ENCODE measurements around the gene MKRN2.
"Not testable (repeated sequence)": the region's sequence is repeated elsewhere in the genome, so short reads cannot be mapped to it uniquely, and the experiment has no call there.

The MKRN2 gene

GRCh38 chr3:12556690-12557472 lies at the start of gene MKRN2:
Gene MKRN2, plus strand, starts transcription at chr3:12557087. Its CDS starts 64 bp downstream, at chr3:12557151.
- DNase-seq = peak; percentile 78

- DNase-seq = peak; percentile 70
These were observed 49.2 kb upstream of the MKRN2 start for GRCh38 chr3:12507591-12508281.

GRCh38 chr3:12508291-12508700 lies 48.6 kb upstream of the MKRN2 start:
- DNase-seq = peak; percentile 100

GRCh38 chr3:12509466-12509865 lies 47.4 kb upstream of the MKRN2 start:
- no peak for DNase-seq

GRCh38 chr3:12512534-12513118 lies 44.3 kb upstream of the MKRN2 start:
- no peak for DNase-seq

- DNase-seq = no peak
These were observed 43.0 kb upstream of the MKRN2 start for GRCh38 chr3:12513694-12514446.

- DNase-seq = no peak
These were observed 41.3 kb upstream of the MKRN2 start for GRCh38 chr3:12515631-12516030.

- no peak for DNase-seq
These were observed 40.0 kb upstream of the MKRN2 start for GRCh38 chr3:12516873-12517272.

- DNase-seq = no peak
These were observed 38.4 kb upstream of the MKRN2 start for GRCh38 chr3:12518261-12519028.

- DNase-seq = no peak
These were observed 35.9 kb upstream of the MKRN2 start for GRCh38 chr3:12521010-12521409.

- DNase-seq = no peak
These were observed 34.2 kb upstream of the MKRN2 start for GRCh38 chr3:12522721-12523120.

GRCh38 chr3:12527757-12528143 lies 29.1 kb upstream of the MKRN2 start:
- no peak for DNase-seq

GRCh38 chr3:12532182-12532581 lies 24.7 kb upstream of the MKRN2 start:
- DNase-seq = no peak

- DNase-seq = no peak
These were observed 20.5 kb upstream of the MKRN2 start for GRCh38 chr3:12536423-12536822.

GRCh38 chr3:12541625-12542024 lies 15.3 kb upstream of the MKRN2 start:
- DNase-seq = no peak

- not testable (repeated sequence) for DNase-seq
These were observed 13.4 kb upstream of the MKRN2 start for GRCh38 chr3:12543497-12543896.

GRCh38 chr3:12544652-12545472 lies 12.0 kb upstream of the MKRN2 start:
- no peak for DNase-seq

GRCh38 chr3:12545473-12545791 lies 11.5 kb upstream of the MKRN2 start, which contains the start of gene MKRN2OS:
Gene MKRN2OS, minus strand, starts transcription at chr3:12545499. Its CDS starts 35 bp downstream, at chr3:12545464.
- no peak for DNase-seq

GRCh38 chr3:12549971-12550760 lies 6.7 kb upstream of the MKRN2 start:
- no peak for DNase-seq

- DNase-seq = peak; percentile 46
These were observed 2.9 kb upstream of the MKRN2 start for GRCh38 chr3:12553921-12554391.

GRCh38 chr3:12556314-12556689 lies 585 bp upstream of the MKRN2 start:
- DNase-seq = no peak

Data from HCEC 1CT (cell line).